Measurements from ENCODE around the gene JPH2. TPM values are rescaled to one million over a fixed set of nuclear protein-coding genes. Genes with fewer than 3 reads are reported as not detected.
A peak's percentile ranks its signal among the peaks of the same experiment; 100 is the strongest.

The JPH2 gene
- total RNA-seq, 1 donor from 2014 or later = 7.9 TPM

GRCh38 chr20:44073675-44074071, 113.3 kb downstream of the JPH2 start:
- Histone ChIP-seq H3K27me3 (no peaks in the 10 kb centered on the region), H3K9me3 (no peaks in the 10 kb centered on the region), H3K4me1 (peaks cover 3% of the 10 kb centered on the region), H3K4me3 (no peak overlapping the region), H3K27ac (no peak overlapping the region), H3K36me3 (no peaks in the 10 kb centered on the region)
- DNase-seq = peak; percentile 17
- TF ChIP-seq, protein P1, sequence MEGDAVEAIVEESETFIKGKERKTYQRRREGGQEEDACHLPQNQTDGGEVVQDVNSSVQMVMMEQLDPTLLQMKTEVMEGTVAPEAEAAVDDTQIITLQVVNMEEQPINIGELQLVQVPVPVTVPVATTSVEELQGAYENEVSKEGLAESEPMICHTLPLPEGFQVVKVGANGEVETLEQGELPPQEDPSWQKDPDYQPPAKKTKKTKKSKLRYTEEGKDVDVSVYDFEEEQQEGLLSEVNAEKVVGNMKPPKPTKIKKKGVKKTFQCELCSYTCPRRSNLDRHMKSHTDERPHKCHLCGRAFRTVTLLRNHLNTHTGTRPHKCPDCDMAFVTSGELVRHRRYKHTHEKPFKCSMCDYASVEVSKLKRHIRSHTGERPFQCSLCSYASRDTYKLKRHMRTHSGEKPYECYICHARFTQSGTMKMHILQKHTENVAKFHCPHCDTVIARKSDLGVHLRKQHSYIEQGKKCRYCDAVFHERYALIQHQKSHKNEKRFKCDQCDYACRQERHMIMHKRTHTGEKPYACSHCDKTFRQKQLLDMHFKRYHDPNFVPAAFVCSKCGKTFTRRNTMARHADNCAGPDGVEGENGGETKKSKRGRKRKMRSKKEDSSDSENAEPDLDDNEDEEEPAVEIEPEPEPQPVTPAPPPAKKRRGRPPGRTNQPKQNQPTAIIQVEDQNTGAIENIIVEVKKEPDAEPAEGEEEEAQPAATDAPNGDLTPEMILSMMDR (IDR thresholded peaks at IDR 0.05) = no peak
- intact Hi-C loops (cut with DNase I) = no loop called here
- no peak for ATAC-seq

DNA sequence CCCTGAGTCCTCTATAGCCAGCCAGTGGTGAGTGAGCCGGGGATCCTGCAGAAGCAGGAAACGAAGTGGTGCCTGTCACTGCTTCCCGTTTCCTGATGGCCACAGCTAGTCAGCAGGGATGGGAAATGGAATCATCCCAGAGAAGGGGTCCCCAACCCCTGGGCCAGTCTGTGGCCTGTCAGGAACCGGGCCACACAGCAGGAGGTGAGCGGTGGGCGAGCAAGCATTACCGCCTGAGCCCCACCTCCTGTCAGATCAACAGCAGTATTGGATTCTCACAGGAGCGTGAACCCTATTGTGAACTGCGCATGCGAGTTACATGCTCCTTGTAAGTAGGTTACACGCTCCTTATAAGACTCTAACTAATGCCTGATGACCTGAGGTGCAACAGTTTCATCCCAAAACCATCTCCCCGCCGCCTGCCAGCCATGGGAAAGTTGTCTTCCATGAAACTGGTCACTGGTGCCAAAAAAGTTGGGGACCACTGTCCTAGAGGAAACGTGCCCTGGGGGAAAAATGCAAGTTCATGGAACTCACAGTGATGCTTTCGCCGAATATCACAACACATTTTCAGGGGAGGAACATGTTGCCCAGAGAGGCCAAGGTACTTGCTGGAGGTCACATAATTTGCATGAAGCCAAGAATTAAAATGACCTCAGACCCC, 113.8 kb downstream of the JPH2 start:
- Histone ChIP-seq H3K9me3 (no peaks in the 10 kb centered on the region), H3K4me3 (no peak overlapping the region), H3K27ac (no peak overlapping the region), H3K27me3 (no peaks in the 10 kb centered on the region), H3K4me1 (peaks cover 3% of the 10 kb centered on the region), H3K36me3 (no peaks in the 10 kb centered on the region)
- DNase-seq (peak; percentile 41), ATAC-seq (no peak)
- intact Hi-C loops (cut with DNase I) = no loop called here
- TF ChIP-seq, protein P1 (IDR thresholded peaks at IDR 0.05) = no peak

DNA sequence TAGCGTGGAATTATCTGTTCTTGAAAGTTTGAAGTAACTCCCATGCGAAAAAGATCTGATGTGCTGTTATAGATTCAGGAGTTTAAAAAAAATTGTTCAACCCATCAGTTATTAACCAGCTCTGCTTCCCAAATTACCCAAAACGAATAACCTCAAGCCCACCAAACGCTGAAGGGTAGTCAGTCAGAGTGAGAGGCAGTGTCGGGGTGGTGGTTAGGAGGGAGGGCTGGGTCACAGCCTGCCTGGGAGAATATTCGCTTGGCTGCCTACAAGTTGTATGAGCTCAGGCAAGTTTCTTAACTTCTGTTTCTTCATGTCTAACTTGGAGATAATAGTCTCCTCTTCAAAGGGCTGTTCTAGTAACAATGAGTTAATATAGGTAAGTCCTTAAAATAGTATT, 114.6 kb downstream of the JPH2 start:
- Histone ChIP-seq H3K4me1 (peaks cover 3% of the 10 kb centered on the region), H3K9me3 (no peaks in the 10 kb centered on the region), H3K36me3 (no peaks in the 10 kb centered on the region), H3K27me3 (no peaks in the 10 kb centered on the region), H3K4me3 (no peak overlapping the region), H3K27ac (no peak overlapping the region)
- intact Hi-C loops (cut with DNase I) = no loop called here
- ATAC-seq = no peak
- DNase-seq = peak; percentile 15
- TF ChIP-seq, protein P1 (IDR thresholded peaks at IDR 0.05) = no peak

DNA sequence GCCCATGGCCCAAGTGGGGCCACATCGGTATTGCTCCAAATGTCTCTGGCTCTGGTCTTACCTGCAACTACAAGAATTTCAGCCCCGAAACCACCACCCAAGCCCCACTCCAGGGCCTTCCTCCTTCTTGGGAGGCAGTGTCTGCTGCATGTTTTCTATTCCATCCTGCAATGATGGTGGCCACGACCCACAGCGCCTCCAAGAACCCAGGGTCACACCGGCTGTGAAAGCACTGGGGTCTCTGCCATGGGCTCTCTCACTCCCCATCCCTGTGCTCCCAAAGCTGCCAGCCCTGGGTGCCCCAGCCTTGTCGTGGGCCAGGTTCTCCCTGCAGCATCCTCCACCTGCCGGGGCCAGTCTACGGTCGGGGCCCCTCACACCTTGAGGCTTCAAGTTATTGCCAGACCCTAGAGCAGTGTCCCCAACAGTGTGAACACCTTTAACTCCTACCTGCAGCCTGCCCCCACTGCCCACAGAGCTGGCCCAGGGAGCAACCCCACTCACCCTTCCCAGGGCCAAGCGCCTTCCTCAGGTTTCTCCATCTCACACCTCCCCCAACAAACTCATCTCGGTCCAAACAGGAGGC, 115.4 kb downstream of the JPH2 start:
- no peak for ATAC-seq
- DNase-seq = peak; percentile 28
- no peaks in the 10 kb centered on the region for H3K9me3 ChIP-seq
- no peak overlapping the region for H3K4me3 ChIP-seq
- no peaks in the 10 kb centered on the region for H3K36me3 ChIP-seq
- no peak overlapping the region for H3K27ac ChIP-seq
- TF ChIP-seq, protein P1 (IDR thresholded peaks at IDR 0.05) = no peak
- peaks cover 3% of the 10 kb centered on the region for H3K4me1 ChIP-seq
- H3K27me3 ChIP-seq = no peaks in the 10 kb centered on the region
- intact Hi-C loops (cut with DNase I) = no loop called here

GRCh38 chr20:44071057-44071456, 115.9 kb downstream of the JPH2 start:
- Histone ChIP-seq H3K9me3 (no peaks in the 10 kb centered on the region), H3K4me3 (no peak overlapping the region), H3K4me1 (peaks cover 3% of the 10 kb centered on the region), H3K27me3 (no peaks in the 10 kb centered on the region), H3K27ac (no peak overlapping the region), H3K36me3 (no peaks in the 10 kb centered on the region)
- peak; percentile 37 for DNase-seq
- TF ChIP-seq, protein P1 (IDR thresholded peaks at IDR 0.05) = no peak
- intact Hi-C loops (cut with DNase I) = no loop called here
- no peak for ATAC-seq
